Measurements from ENCODE around the gene TRMT61A. TPM values are rescaled to one million over a fixed set of nuclear protein-coding genes. Genes with fewer than 3 reads are reported as not detected.

The TRMT61A gene
- total RNA-seq = 4.9 TPM

DNA sequence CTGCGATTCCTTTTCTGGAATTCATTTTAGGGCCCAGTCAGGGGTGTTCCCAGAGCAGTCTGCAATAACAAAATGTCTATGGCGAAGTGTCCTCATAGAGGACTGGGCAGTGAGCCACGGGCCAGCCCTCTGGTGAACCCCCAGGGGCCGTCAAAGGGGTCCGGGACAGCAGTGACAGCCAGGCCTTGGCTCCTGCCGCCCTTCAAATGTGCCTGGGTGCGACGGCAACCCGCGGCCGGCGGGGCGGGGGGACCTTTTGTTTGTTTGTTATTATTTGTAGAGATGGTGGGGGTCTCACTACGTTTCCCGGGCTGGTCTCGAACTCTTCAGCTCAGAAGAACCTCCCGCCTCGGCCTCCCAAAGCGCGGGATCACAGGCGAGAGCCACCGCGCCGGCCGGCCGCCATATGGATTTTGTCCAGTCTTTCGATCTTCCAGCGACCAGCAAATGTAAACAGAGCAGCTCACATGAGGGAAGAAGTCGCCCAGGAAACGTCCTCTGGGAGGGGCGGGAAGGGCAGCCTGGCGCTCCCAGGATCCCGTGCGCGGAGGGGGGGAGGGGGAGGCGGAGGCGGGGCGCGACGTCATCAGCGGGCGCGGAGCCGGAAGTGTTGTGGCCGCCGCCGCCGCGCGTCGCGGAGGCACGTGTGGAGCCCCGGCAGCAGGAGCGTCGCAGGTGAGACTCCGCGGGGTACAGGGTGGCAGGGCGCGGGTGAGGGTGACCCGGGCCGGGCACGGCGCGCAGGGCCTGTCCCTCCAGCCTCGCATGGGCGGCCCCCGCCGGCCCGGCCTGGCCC lies at the start of gene TRMT61A:
Gene TRMT61A, plus strand, starts transcription at position 610 of the 796 bp plus-strand sequence. CDS start 783 bp downstream, outside the sequence.
- FAIRE-seq (no peak), DNase-seq (ENCODE audit: low spot score in 2 of 2) (peak; percentile 99)

DNA sequence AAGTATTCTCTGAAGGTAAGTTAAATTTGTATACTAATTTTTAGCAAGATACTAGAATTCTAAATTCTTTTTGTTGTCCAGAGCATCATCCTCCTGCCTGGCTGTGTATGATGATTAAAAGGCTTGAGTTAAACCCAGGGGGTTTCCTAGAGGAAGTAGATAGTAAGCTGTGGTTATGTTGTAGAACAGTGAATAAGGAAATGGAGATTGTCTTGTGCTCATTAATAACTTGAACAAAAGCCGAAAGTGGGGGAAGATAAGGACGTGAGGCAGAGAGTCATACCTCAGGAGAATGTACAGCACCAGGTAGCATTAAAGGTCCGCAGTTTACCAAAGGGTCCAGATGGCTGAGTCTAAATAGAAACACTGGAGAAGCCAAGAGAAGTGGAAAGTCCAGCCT lies 48.4 kb upstream of the TRMT61A start:
- FAIRE-seq = no peak
- DNase-seq (ENCODE audit: low spot score in 2 of 2) = no peak

DNA sequence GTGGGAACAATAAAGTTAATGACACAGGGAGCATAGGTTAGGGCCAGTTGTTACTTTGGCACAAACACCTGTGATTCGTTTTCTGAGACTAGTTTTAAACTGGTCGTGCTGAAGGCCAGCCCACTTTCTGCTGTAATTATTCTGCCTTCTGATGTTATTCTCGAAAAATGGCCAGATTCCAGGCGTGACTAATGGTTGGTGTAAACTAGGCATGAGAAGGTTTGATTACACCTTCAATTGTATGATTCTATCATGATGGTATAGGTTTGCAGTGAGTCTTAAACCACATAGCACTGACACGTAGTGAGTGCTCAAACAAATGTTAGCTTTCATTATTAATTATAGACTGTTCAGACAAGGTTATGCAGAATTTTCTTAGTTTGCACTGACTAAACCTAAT lies 45.4 kb upstream of the TRMT61A start:
- no peak for DNase-seq (ENCODE audit: low spot score in 2 of 2)
- no peak for FAIRE-seq

DNA sequence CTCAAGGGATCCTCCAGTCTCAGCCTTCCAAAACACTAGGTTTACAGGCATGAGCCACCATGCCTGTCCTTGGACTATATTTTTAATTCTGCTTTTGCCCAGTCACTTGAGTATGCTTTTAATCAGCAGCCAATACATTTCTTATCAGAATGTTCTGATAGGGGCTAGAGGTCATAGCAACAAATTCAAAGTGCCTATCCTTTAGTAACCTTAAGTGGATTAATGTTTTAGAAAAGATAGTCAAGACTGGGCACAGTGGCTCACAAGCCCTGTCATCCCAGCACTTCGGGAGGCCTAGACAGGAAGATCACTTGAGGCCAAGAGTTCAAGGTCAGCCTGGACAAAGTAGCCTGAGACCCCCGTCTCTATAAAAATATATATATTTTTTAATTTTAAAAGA lies 43.5 kb upstream of the TRMT61A start:
- no peak for DNase-seq (ENCODE audit: low spot score in 2 of 2)
- no peak for FAIRE-seq

DNA sequence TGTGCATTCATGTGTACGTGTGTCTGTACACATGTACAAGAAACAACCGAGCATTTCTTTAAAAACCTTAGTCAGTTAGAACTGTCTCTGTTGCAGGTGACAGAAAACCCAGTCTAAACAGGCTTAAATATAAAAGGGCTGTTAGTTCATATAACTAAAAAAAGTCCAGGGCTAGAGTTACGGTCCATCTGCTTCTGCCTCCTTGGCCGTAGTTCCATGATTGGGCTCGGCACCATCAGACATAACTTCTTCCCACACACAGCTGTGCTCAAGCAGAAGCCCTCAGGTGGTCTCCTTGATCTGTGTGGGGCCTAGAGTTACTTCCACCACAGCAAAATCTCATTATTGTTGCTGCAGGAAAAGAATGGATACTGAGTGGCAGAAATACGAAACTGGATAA lies 40.9 kb upstream of the TRMT61A start:
- DNase-seq (ENCODE audit: low spot score in 2 of 2) (no peak), FAIRE-seq (no peak)

DNA sequence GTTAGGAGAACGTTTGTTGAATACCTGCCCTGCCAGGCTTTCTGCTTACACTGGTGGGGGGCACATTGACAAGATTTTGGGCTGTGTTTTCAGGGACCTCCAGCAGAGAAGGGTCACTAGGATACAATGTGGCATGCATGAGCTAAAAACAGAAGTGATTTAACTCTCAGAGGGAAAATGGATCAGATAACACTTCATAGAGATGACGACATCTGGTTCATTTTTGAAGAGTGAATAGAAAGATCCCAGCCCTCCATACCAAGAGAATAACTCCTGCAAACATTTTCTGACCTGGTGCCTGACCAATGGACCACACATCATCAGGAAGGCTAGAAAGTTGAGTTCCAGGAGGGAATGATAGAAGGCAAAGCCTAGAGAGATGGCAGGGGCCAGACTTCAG lies 40.0 kb upstream of the TRMT61A start:
- FAIRE-seq (no peak), DNase-seq (ENCODE audit: low spot score in 2 of 2) (no peak)

DNA sequence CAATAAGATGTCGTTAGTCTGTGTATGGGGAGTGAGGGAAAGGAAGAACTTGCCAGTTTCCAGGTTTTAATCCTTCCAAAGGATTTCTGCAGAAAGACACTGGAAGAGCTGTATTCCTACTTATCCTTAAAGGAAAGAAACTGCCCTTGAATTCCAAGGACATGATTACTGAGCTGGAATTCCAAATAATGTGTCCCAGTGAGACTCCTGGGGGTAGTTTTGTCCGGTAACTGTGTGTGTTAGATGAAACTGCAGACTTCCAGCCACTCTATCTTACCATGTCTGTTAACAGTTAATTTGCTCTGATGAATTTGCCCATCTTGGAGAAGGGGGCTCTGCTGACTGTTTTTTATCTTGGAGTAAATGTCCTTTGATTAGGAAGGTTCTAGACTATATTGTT lies 39.4 kb upstream of the TRMT61A start:
- DNase-seq (ENCODE audit: low spot score in 2 of 2) = no peak
- FAIRE-seq = no peak

DNA sequence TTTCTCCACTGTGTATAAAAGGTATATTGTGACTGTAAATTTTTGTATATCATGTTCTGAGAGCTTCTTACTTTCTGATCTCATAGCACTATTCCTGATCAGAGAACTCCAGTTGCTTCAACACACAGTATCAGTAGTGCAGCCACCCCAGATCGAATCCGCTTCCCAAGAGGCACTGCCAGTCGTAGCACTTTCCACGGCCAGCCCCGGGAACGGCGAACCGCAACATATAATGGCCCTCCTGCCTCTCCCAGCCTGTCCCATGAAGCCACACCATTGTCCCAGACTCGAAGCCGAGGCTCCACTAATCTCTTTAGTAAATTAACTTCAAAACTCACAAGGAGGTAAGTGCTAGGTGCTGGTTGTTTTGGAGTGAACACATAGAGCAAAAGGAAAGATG lies 37.3 kb upstream of the TRMT61A start:
- DNase-seq (ENCODE audit: low spot score in 2 of 2) (no peak), FAIRE-seq (no peak)

DNA sequence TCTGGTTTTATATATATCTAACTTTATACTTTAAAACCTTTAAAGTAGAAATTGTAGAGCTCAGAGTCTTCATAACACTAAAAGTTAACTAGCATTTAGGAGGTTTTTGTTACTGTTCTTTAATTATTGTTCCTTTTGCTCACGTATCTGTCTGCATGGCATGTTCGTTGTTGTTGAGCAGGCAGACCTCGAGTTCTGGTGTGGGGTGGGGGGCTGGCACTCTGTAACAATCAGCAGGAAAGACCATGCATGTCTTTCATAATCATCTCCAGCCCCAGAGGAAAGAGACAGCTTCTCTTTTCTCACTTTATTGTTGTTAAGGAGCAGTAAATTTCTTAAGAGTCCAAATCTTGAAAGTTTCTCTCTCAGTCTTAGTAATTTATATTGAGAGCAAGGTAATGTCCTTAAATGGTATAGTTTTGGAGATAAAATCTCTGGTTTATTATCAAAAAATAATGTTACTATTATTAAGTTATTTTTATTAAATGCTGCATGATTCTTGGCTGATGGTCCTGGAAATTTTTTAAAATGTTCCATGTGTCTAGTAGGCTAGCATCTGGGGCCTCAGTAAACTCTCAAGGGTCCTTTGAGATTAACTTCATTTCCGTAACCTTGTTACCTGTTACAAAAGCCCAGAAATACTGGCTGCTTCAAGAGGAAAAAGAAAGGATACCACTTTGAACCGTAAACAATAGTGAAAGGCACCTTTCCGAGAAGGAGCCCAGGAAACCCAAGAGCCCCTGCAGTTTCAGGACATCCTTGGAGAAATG lies 36.7 kb upstream of the TRMT61A start:
- DNase-seq (ENCODE audit: low spot score in 2 of 2) = no peak
- no peak for FAIRE-seq

DNA sequence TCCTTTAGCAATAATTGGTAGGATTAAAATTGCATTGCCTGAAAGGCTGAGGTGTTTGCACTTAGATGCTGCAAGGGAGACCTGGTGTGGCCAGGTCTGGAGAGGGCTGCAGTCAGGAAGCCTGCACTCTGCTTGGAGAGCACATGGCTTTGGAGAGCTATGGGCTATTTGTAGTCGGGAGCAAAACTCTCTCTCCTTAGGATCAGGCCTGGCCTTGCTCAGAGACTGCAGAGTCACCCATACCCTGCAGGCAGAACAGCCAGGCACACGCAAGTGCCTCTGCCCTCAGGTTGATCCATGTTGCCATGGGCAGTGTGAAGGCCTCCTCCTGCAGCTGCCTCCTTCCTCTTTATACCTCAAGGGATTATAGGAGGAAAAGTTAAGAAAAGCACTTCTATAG lies 33.1 kb upstream of the TRMT61A start:
- FAIRE-seq = no peak
- DNase-seq (ENCODE audit: low spot score in 2 of 2) = no peak

DNA sequence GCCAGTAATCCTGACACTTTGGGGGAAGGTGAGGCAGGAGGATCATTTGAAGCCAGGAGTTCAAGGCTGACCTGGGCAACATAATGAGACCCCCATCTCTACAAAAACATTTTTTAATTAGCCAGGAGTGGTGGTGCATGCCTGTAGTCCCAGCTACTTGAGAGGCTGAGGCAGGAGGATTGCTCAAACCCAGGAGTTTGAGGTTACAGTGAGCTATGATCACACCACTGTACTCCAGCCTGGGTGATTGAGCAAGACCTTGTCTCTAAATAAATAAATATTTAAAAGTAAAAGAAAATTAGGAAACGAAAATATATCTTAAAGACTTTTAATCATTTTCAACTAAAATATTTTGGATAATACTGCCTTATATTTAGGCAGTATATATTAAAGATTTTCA lies 32.2 kb upstream of the TRMT61A start:
- FAIRE-seq = no peak
- no peak for DNase-seq (ENCODE audit: low spot score in 2 of 2)

DNA sequence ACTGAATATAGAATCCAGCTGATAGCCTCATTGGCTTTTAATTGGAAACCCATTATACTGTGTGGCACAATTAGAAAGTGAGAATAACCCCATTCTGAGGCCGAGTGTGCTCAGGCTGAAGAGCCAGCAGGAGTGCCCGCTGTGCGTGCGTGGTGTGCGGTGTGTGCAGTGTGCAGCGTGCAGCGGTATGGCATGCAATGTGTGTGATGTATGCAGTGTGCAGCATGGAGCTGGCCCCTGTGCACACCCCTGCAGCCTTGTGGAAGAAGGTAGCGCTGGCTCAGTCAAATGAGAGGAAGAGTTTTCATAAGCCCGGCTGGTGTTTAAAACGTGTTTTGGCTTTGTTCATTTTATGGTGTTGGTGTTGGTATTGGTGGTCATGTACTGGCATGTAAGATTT lies 29.3 kb upstream of the TRMT61A start:
- no peak for DNase-seq (ENCODE audit: low spot score in 2 of 2)
- no peak for FAIRE-seq

DNA sequence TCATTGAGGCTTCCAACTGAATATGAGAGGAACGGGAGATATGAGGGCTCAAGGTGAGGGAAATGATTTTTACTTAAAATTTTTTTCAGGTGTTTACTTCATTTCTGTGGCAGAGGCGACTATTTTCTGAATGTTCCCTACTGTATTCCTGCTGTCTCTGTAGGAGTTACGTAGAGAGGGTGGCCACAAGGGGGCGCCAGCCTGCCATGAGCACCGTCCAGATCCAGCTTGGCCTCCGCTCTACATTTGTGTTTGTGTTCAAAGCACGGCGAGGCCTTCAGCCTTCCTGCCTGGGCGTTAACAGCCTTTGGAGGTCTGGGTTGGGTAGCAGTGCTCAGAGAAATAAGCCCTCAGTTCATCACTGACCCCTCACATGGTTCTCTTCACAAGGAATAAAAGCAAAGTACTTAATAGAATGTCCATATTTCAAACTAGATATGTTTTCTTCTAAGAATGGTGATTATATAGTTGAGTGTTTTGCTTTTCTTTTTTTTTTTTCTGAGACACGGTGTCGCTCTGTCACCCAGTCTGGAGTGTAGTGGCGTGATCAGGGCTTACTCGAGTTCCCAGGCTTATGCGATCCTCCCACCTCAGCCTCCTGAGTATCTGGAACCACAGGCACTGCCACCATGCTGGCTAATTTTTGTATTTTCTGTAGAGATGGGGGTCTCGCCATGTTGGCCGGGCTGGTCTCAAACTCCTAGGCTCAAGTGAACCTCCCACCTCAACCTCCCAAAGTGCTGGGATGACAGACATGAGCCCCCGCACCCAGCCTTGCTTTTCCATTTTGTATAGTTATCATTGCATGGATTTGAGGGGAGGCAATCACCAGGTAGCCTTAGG lies 28.6 kb upstream of the TRMT61A start:
- no peak for FAIRE-seq
- peak; percentile 47 to 72 for DNase-seq (ENCODE audit: low spot score in 2 of 2)

DNA sequence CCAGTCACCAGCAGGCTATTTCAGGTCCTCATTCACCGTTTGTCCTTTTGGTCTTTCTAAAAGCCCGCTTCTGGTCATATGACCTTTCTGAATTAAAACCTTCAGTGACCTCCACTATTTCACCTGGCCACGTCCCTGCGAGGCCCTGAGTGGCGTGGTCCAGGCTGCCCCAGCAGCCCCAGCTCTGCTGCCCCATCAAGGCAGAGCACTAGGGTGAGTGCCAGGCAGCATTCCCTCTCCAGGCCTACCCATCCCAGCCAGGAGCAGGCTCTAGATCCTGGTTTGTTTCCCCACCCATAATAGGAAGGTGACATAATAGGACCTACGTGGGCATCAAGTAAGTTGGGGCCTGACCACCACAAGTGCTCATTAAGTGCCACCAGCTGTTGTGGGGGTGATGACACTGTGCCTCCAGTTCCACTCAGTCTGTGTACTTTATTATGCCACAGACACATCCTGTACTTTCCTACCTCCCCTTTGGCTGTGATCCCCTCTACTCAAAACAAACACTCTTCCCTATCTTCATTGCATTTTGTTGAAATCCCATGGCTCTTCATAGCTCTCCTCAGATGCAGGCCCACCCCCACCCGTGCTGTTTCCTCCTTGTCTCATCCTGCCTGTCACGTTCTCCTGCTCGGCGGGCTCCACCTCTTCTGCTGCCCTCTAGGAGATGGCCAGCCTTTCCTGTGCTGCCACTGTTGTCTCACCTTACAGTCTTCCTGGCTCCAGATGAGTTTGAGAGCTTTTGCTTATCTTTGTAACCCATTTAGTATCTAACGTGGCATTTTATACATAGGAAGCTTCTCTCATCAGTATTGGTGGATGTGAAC lies 27.7 kb upstream of the TRMT61A start:
- FAIRE-seq (no peak), DNase-seq (ENCODE audit: low spot score in 2 of 2) (no peak)

DNA sequence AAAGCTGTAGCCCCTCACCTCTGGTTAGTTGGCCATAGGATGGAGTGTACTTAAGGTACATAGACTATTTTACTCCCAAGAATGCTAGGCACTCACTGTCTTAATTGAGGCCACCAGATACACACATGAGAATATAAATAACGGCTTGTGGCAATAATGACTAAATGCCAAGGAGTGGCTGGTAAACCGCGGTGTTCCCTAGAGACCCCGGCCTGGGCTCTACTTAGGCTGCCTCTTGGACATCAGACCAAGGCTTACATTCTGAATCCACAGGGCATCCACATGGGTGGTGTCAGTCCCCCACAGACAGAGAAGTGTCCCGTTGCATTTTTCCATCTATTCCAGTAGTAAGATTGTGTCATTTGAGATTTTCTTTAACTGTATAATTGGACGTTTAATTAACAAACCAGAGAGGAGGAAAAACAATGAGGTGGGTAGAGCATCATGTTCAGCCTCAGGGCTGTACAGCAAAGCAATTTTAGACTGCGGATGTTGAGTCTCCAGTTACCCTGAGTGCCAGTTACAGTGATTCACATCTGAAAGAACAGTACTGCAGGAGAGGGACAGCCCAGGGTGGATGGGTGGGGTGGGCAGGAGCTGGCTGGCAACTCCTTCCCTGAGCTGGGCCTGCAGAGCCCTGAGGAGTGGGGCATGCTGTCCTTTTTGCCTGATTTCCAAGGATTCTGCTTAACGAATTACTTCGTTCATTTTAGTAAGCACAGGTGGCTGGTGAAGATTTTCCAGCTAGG lies 26.9 kb upstream of the TRMT61A start:
- DNase-seq (ENCODE audit: low spot score in 2 of 2) (no peak), FAIRE-seq (no peak)

DNA sequence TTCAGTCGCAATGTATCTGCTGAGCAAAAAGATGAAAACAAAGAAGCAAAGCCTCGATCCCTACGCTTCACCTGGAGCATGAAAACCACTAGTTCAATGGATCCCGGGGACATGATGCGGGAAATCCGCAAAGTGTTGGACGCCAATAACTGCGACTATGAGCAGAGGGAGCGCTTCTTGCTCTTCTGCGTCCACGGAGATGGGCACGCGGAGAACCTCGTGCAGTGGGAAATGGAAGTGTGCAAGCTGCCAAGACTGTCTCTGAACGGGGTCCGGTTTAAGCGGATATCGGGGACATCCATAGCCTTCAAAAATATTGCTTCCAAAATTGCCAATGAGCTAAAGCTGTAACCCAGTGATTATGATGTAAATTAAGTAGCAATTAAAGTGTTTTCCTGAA lies 26.1 kb upstream of the TRMT61A start:
- FAIRE-seq (no peak), DNase-seq (ENCODE audit: low spot score in 2 of 2) (no peak)

DNA sequence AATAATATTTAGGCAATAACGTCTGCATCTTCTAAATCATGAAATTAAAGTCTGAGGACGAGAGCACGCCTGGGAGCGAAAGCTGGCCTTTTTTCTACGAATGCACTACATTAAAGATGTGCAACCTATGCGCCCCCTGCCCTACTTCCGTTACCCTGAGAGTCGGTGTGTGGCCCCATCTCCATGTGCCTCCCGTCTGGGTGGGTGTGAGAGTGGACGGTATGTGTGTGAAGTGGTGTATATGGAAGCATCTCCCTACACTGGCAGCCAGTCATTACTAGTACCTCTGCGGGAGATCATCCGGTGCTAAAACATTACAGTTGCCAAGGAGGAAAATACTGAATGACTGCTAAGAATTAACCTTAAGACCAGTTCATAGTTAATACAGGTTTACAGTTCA lies 25.7 kb upstream of the TRMT61A start:
- DNase-seq (ENCODE audit: low spot score in 2 of 2) (no peak), FAIRE-seq (no peak)

DNA sequence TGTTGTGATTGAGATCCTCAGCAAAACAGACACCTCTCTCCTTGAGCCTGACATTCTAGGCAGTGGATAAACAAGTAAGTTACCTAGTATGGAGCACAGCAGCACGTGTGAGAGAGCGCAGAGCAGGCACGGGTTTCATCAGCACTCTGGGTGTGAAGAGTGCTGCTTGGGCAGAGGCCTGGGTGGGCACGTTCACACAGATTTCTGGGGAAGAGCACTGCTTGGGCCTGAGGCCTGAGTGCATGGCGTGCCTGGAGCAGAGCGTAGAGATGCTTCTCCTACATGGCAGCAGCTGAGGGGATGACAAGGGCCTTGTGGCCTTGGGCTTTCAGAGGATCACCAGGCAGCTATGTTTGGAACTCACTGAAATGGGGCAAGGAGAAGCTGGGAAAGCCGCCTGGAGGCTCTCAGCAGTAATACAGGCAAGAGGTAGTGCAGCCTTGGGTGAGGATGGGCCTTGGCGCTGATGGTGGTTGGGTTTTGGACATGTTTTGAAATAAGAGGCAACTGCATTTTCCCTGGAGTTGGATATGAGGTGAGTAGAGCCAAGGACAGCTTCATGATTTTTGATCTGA lies 23.9 kb upstream of the TRMT61A start:
- FAIRE-seq (no peak), DNase-seq (ENCODE audit: low spot score in 2 of 2) (no peak)

DNA sequence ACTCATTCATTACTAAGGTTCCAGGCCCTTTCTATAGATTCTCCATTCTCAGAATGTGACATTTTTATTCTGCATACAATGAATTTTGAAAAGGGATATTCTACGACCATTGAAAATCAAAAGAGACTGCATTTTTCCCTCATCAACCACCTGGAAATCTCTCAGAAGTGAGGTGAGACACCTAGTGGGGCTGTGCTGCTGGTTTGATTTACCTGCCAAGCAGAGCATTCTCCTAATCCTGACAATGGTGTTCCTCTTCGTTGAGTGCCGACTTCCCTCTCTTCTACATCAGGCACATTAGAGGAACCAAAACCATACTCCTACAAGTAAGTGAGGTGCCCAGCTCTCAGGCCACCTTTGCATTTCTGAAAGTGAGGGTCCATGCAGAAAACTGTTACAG lies 21.2 kb upstream of the TRMT61A start:
- DNase-seq (ENCODE audit: low spot score in 2 of 2) (peak in 1 of 2 donors; percentile 4), FAIRE-seq (no peak)

All from frontal cortex (tissue), 4 donors.